NCI-H2196 (cell line): ENCODE data around the gene RASA3.
"Not testable (repeated sequence)": the region's sequence is repeated elsewhere in the genome, so short reads cannot be mapped to it uniquely, and the experiment has no call there.

Source experiments
- DNase-seq: peaks from one replicate; lab custom pipeline; 2025; ENCODE audit not compliant: unreplicated experiment; lab: John Stamatoyannopoulos, UW

Gene RASA3

GRCh38 chr13:114127473-114128347, 4.7 kb downstream of the RASA3 start:
- no peak for DNase-seq

GRCh38 chr13:114126789-114127472, 5.5 kb downstream of the RASA3 start:
- DNase-seq = no peak

GRCh38 chr13:114126086-114126485, 6.3 kb downstream of the RASA3 start:
- DNase-seq = not testable (repeated sequence)

- no peak for DNase-seq
Measured at GRCh38 chr13:114125589-114125988, 6.8 kb downstream of the RASA3 start.

- no peak for DNase-seq
Measured at GRCh38 chr13:114124921-114125320, 7.5 kb downstream of the RASA3 start.

- no peak for DNase-seq
Measured at GRCh38 chr13:114124431-114124830, 8.0 kb downstream of the RASA3 start.

GRCh38 chr13:114123876-114124275, 8.5 kb downstream of the RASA3 start:
- no peak for DNase-seq

- DNase-seq = no peak
Measured at GRCh38 chr13:114123448-114123847, 9.0 kb downstream of the RASA3 start.

GRCh38 chr13:114122591-114123211, 9.7 kb downstream of the RASA3 start:
- DNase-seq = no peak

- no peak for DNase-seq
Measured at GRCh38 chr13:114122127-114122511, 10.3 kb downstream of the RASA3 start.

GRCh38 chr13:114121496-114122126, 10.8 kb downstream of the RASA3 start:
- DNase-seq = no peak

GRCh38 chr13:114121031-114121430, 11.4 kb downstream of the RASA3 start:
- no peak for DNase-seq

GRCh38 chr13:114120591-114121011, 11.8 kb downstream of the RASA3 start:
- no peak for DNase-seq

GRCh38 chr13:114119196-114119595, 13.2 kb downstream of the RASA3 start:
- no peak for DNase-seq

GRCh38 chr13:114118511-114119123, 13.8 kb downstream of the RASA3 start:
- DNase-seq = no peak

GRCh38 chr13:114118086-114118485, 14.3 kb downstream of the RASA3 start:
- DNase-seq = no peak

GRCh38 chr13:114117341-114117874, 15.0 kb downstream of the RASA3 start:
- DNase-seq = not testable (repeated sequence)

GRCh38 chr13:114116734-114117133, 15.7 kb downstream of the RASA3 start:
- no peak for DNase-seq

GRCh38 chr13:114115796-114116195, 16.6 kb downstream of the RASA3 start:
- no peak for DNase-seq

GRCh38 chr13:114115191-114115671, 17.2 kb downstream of the RASA3 start:
- no peak for DNase-seq
